Neural cell (in vitro differentiated cells): ENCODE results near the gene GRWD1. TPM values are rescaled to one million over a fixed set of nuclear protein-coding genes. Genes with fewer than 3 reads are reported as not detected.

Experiments
- H2AFZ ChIP-seq: fragments of 200-600, 300-800 bp; sonication (generic), shearing (Covaris generic); 2 replicates; pipeline ENCODE4 v1.6.0; 2014; ENCODE audit warnings: low read depth, mild to moderate bottlenecking, antibody characterized with exemption, low read length, moderate library complexity
- H3F3A ChIP-seq: fragments of 200-600 bp; shearing (Covaris generic); 2 replicates; pipeline ENCODE4 v1.6.1; 2016; ENCODE audit warnings: mild to moderate bottlenecking, moderate library complexity, mixed read lengths, antibody characterized with exemption, low read length; ENCODE audit not compliant: insufficient read depth, poor library complexity, severe bottlenecking
- H3K27ac ChIP-seq: fragments of 200-600, 300-800 bp; sonication (generic), shearing (Covaris generic); 2 replicates; pipeline ENCODE4 v1.5.1; 2014; ENCODE audit warnings: mild to moderate bottlenecking, low read length, moderate library complexity
- H3K27me3 ChIP-seq: fragments of 300-800, 200-600 bp; sonication (generic), shearing (Covaris generic); 2 replicates; pipeline ENCODE4 v1.6.0; 2014; ENCODE audit warnings: mild to moderate bottlenecking, low read depth, low read length, moderate library complexity; ENCODE audit not compliant: insufficient read depth
- H3K36me3 ChIP-seq: fragments of 300-800, 200-600 bp; sonication (generic), shearing (Covaris generic); 2 replicates; pipeline ENCODE4 v1.5.1; 2014; ENCODE audit warnings: mild to moderate bottlenecking, antibody characterized with exemption, low read length, moderate library complexity; ENCODE audit not compliant: insufficient read depth
- H3K4me2 ChIP-seq: fragments of 300-800, 200-600 bp; sonication (generic), shearing (Covaris generic); 2 replicates; pipeline ENCODE4 v1.6.0; 2014; ENCODE audit warnings: mild to moderate bottlenecking, low read length
- H3K4me3 ChIP-seq: fragments of 300-800, 200-600 bp; sonication (generic), shearing (Covaris generic); 2 replicates; pipeline ENCODE4 v1.5.1; 2014; ENCODE audit warnings: mild to moderate bottlenecking, low read length, moderate library complexity
- H3K79me2 ChIP-seq: fragments of 200-600 bp; shearing (Covaris generic); replicated peaks from 2 replicates; pipeline ENCODE4 v1.6.0; 2014; ENCODE audit warnings: mild to moderate bottlenecking, low read length, moderate library complexity; ENCODE audit not compliant: insufficient read depth
- H3K9ac ChIP-seq: fragments of 300-800, 200-600 bp; sonication (generic), shearing (Covaris generic); 2 replicates; pipeline ENCODE4 v1.6.1; 2016; ENCODE audit warnings: mild to moderate bottlenecking, low read length, mixed read lengths
- H3K9me2 ChIP-seq: fragments of 200-600 bp; shearing (Covaris generic); 2 replicates; pipeline ENCODE4 v1.6.1; 2016; ENCODE audit warnings: mild to moderate bottlenecking, low read length, mixed read lengths; ENCODE audit not compliant: insufficient read depth
- H3K9me3 ChIP-seq: fragments of 200-600, 300-800 bp; sonication (generic), shearing (Covaris generic); 2 replicates; pipeline ENCODE4 v1.6.1; 2016; ENCODE audit warnings: mild to moderate bottlenecking, mixed run types, low read length, moderate library complexity, mixed read lengths
- H4K20me1 ChIP-seq: fragments of 200-600 bp; shearing (Covaris generic); 2 replicates; pipeline ENCODE4 v1.6.1; 2016; ENCODE audit warnings: mild to moderate bottlenecking, mixed run types; ENCODE audit not compliant: insufficient read depth
- CTCF ChIP-seq: fragments of 450-650 bp; IDR thresholded peaks from 2 replicates; pipeline ENCODE4 v1.5.1; 2014; ENCODE audit warnings: antibody characterized with exemption, mild to moderate bottlenecking, moderate library complexity; ENCODE audit not compliant: poor library complexity, severe bottlenecking
- EP300 ChIP-seq: fragments of 450-650 bp; conservative IDR thresholded peaks from 2 replicates; pipeline ENCODE4 v1.6.1; 2014; ENCODE audit warnings: antibody characterized with exemption, mild to moderate bottlenecking, moderate library complexity; ENCODE audit not compliant: poor library complexity, severe bottlenecking
- EZH2 ChIP-seq: fragments of 200-600, 300-800 bp; shearing (Covaris generic), sonication (generic); IDR thresholded peaks from 2 replicates; pipeline ENCODE4 v1.6.1; 2014; ENCODE audit warnings: antibody characterized with exemption, low read length, borderline replicate concordance, mild to moderate bottlenecking; ENCODE audit not compliant: insufficient read depth, poor library complexity, severe bottlenecking
- MXI1 ChIP-seq: fragments of 450-650 bp; conservative IDR thresholded peaks from 2 replicates; pipeline ENCODE4 v1.6.1; 2014; ENCODE audit warnings: antibody characterized with exemption, mild to moderate bottlenecking; ENCODE audit not compliant: poor library complexity, severe bottlenecking
- POLR2AphosphoS5 ChIP-seq: IDR thresholded peaks from 2 replicates; pipeline ENCODE4 v1.6.1; 2012
- RAD21 ChIP-seq: fragments of 450-650 bp; conservative IDR thresholded peaks from 2 replicates; pipeline ENCODE4 v1.6.1; 2014; ENCODE audit warnings: antibody characterized with exemption, mild to moderate bottlenecking, moderate library complexity
- REST ChIP-seq: IDR thresholded peaks from 2 replicates; pipeline ENCODE4 v1.6.1; 2012; ENCODE audit warnings: borderline replicate concordance
- SMC3 ChIP-seq: fragments of 450-650 bp; conservative IDR thresholded peaks from 2 replicates; pipeline ENCODE4 v1.6.1; 2014; ENCODE audit warnings: antibody characterized with exemption, mild to moderate bottlenecking, moderate library complexity; ENCODE audit not compliant: poor library complexity
- TAF1 ChIP-seq: IDR thresholded peaks from 2 replicates; pipeline ENCODE4 v1.6.1; 2012; ENCODE audit warnings: low read depth
- polyA plus RNA-seq: library from polyadenylated mRNA; depleted of rRNA; stranded (reverse); fragments of >200 nt; gene quantifications from 2 replicates; pipeline ENCODE4 v1.2.3, GENCODE V29; 2014

GRWD1 gene
- polyA plus RNA-seq, 1 donor from 2014 or later: 11.8 TPM

GRCh38 chr19:48417421-48417820, 28.4 kb upstream of the GRWD1 start:
- Histone ChIP-seq H3K27ac (no peak overlapping the region), H3K9me2 (no peaks in the 10 kb centered on the region), H3K4me3 (no peak overlapping the region), H3K79me2 (no peaks in the 10 kb centered on the region), H4K20me1 (no peaks in the 10 kb centered on the region), H3K9me3 (no peaks in the 10 kb centered on the region), H2AFZ (no peak overlapping the region), H3K4me2 (no peak overlapping the region), H3K9ac (no peak overlapping the region), H3K36me3 (peaks cover 7% of the 10 kb centered on the region), H3F3A (no peaks in the 10 kb centered on the region), H3K27me3 (no peaks in the 10 kb centered on the region)
- TF ChIP-seq EZH2: no peak
- no peak for TF ChIP-seq TAF1
- TF ChIP-seq MXI1: no peak
- TF ChIP-seq CTCF: no peak
- no peak for TF ChIP-seq REST
- no peak for TF ChIP-seq POLR2AphosphoS5
- TF ChIP-seq RAD21: no peak
- TF ChIP-seq EP300: no peak
- no peak for TF ChIP-seq SMC3

GRCh38 chr19:48418317-48419064, 27.3 kb upstream of the GRWD1 start:
- no peak for TF ChIP-seq MXI1
- TF ChIP-seq SMC3: no peak
- TF ChIP-seq REST: no peak
- TF ChIP-seq TAF1: no peak
- TF ChIP-seq POLR2AphosphoS5: no peak
- TF ChIP-seq RAD21: no peak
- no peak for TF ChIP-seq EP300
- TF ChIP-seq CTCF: no peak
- TF ChIP-seq EZH2: no peak
- H3K36me3 ChIP-seq: peaks cover 7% of the 10 kb centered on the region

More at GRCh38 chr19:48418317-48419064, 27.3 kb upstream of the GRWD1 start:
- no peaks in the 10 kb centered on the region for H3K79me2 ChIP-seq
- H3K27me3 ChIP-seq: no peaks in the 10 kb centered on the region
- H3K4me2 ChIP-seq: no peak overlapping the region
- no peaks in the 10 kb centered on the region for H3K9me3 ChIP-seq
- H3K9ac ChIP-seq: no peak overlapping the region
- no peak overlapping the region for H2AFZ ChIP-seq
- H4K20me1 ChIP-seq: no peaks in the 10 kb centered on the region
- H3F3A ChIP-seq: no peaks in the 10 kb centered on the region
- no peaks in the 10 kb centered on the region for H3K9me2 ChIP-seq
- no peak overlapping the region for H3K4me3 ChIP-seq
- H3K27ac ChIP-seq: no peak overlapping the region
